Anterior cingulate cortex (tissue), 58 donors: ENCODE measurements around the gene AP2S1.
"Not testable (repeated sequence)": the region's sequence is repeated elsewhere in the genome, so short reads cannot be mapped to it uniquely, and the experiment has no call there.

Source experiments
- DNase-seq, 58 donors: peaks; one replicate each; lab custom pipeline; 2025; lab: John Stamatoyannopoulos, UW

AP2S1 gene

DNA sequence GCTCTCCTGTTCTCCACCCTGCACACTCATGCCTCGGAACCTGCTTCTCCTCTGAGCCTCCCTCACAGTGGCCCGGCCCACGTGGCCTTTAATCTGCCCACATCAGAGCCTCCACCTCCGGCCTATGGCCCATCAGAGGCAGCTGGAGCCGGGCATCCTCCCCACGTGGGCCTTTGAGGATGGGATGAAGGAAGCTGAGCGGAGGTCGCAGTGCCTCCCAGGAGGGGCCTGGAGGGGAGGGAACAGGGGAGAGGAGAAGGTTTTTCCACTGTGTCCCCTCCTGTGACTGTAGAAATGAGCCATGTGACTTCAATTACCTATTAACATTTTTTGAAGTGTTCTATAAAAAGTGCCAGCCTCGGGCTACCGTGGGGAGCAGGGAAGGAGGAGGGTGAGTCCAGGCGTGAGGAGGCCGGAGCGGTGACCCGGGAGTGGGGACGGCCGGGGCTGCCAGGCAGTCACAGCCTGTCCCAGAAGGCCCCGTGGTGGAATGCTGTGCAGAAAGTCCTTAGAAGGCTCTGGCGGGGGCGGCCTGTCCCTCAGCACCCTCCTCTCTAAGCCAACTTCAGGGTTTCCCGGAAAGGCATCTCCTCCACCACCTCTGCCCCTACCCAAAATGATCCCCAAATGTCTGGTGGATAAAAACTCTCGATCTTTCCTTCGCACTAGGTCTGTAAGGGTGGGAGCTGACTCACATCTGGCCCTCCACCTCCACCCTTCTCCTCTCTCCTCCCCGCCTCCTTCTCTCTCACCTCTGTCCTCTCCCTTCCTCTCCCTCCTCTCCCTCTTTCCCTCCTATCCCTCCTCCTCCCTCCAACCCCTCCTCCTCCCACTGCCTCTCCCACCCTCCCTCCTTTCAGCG is 37.4 kb downstream of the AP2S1 start:
- DNase-seq = no peak

DNA sequence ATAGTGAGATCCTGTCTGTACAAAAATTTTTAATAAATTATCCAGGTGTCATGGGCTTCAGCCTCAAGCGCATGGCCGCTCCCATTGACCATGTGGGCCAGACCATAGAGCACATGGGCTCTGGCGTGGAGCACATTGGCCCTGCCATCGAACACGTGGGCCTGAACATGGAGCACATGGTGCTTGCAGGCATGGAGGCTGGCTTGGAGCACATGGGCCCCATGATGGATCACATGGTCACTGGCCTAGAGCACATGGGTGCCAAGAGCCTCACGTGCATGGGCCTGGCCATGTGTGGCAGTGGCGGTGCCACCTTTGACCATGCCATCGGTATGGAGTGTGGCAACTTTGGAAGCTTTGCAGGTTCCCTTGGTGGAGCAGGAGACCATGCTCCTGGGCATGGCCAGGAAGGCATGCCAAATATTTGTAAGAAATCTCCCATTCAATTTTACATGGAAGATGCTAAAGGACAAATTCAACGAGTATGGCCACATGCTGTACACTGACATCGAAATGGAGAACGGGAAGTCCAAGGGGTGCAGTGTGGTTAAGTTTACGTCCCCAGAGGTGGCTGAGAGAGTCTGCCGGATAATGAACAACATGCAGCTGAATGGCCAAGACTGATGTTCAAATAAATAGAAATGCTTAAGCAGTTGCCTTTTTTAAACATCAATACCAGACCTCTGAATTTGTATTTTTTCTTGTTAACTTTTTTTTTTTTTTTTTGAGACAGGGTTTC is 40.9 kb downstream of the AP2S1 start:
- DNase-seq = no peak

- DNase-seq = no peak
These were observed 44.0 kb downstream of the AP2S1 start for GRCh38 chr19:46806656-46807055.

GRCh38 chr19:46804432-46804831 is 46.2 kb downstream of the AP2S1 start:
- not testable (repeated sequence) for DNase-seq

- no peak for DNase-seq
These were observed 47.1 kb downstream of the AP2S1 start for GRCh38 chr19:46803555-46803954.

DNA sequence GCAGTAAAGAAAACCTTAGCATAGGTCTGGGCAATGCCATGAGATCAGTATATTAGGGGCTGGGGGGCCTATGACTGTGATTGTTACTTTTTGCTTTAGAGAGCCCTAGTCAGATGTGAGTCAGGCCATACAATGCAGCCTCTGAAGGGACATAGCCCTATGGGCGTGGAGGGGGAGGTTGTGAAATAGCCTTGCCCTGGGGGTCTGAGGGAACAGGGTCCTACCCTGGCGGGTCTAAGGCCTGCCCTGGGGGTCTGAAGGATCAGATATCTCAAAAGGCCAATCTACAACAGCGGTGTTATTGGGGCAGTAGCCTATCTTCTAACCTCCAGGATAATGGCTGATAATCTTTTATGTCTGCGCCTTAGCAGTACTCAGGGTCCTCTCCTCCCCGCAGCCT is 48.5 kb downstream of the AP2S1 start:
- no peak for DNase-seq

DNA sequence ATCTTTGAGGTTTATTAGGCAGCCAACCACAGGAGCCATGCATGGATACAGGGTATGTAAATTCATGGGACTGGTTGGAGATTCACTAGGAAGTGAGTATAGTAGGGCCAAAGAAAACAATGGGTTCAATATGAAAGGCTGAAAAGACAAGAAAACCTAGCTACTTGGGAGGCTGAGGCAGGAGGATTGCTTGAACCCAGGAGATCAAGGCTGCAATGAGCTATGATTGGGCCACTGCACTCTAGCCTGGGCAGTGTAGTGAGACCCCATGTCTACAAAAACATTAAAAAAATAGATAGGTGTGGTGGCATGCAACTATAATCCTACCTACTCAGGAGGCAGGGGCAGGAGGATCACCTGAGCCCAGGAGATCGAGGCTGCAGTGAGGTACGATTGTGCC is 51.9 kb downstream of the AP2S1 start:
- DNase-seq = no peak

GRCh38 chr19:46797881-46798280 is 52.8 kb downstream of the AP2S1 start:
- no peak for DNase-seq

GRCh38 chr19:46791944-46792343 is 58.7 kb downstream of the AP2S1 start:
- no peak for DNase-seq

DNA sequence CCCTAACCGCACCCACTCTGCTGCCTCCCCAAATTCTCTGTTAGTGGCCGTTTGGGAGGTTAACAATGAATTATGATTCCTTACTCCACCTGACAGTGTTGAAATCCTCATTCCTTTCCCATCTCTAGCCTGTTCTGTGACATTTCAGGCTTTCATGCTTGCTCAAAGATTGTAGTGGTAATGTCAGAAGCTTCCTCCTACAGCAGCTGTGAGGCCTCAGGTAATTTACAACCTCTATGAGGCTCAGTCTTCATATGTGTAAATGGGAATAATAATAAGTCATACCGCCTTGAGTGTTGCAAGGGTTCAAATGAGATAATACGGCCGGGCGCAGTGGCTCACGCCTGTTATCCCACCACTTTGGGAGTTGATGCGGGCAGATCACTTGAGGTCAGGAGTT is 61.3 kb downstream of the AP2S1 start:
- no peak for DNase-seq

DNA sequence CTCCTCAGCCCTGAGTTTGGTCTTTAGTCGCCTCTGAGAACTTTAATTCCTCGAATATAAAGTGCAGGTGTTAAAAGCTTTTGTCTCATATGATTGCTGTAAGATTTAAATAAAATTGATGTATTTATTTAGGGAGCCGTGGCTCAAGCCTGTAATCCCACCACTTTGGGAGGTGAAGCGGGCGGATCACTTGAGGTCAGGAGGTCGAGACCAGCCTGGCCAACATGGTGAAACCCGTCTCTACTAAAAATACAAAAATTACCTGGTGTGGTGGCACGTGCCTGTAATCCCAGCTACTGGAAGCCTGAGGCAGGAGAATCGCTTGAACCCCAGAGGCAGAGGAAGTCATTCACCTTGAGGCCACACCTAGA is 61.7 kb downstream of the AP2S1 start:
- DNase-seq = no peak

DNA sequence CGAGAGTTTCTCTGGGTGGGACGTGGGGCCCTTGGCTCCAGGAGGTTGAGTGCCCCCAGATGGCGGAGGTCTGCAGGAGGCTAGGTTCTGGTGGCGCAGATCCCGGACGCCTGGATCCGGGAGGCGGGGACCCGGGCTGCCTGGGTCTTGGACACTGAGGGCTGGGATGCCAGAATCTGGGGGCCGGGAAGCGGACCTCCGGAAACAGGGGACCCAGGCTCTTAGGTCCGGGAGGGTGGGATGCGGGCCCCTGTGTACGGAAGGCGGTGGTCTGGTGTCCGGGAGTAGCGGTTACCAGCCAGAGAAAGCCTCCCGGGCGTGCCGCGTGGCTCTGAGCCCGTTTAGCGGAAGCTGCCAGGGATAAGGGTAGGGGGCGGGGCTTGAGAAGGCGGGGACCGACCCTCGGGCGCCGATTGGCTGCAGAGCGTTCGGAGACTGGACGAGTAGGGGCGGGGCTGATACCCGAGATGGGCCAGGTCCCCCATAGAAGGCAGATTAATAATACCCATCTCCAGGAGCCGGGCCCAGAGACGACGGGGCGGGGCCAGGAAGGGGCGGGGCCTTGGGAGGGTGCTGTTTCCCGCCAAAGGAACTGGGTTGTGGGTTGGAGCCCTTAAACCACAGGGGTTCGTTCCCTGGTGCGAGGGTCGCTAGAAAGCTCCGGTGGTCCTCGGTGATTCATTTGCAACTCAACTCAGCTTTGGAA is 62.2 kb downstream of the AP2S1 start, which contains the start of gene SLC1A5:
Gene SLC1A5 (minus strand): TSS at position 333 of the 706 bp plus-strand sequence. CDS start 629 bp downstream, outside the sequence.
- peak in 51 of 58 donors; percentile 9 to 83 (median 54) for DNase-seq
